Erythroblast (primary cell): ENCODE data around the gene SLC22A23.

Experiments used
- GATA1 ChIP-seq: IDR thresholded peaks from 2 replicates; pipeline ENCODE4 v1.6.1; 2011; ENCODE audit warnings: low read depth, mild to moderate bottlenecking, control low read depth, low read length, moderate library complexity
- POLR2A ChIP-seq: IDR thresholded peaks from 2 replicates; pipeline ENCODE4 v1.6.1; 2011; ENCODE audit warnings: mild to moderate bottlenecking, low read length

DNA sequence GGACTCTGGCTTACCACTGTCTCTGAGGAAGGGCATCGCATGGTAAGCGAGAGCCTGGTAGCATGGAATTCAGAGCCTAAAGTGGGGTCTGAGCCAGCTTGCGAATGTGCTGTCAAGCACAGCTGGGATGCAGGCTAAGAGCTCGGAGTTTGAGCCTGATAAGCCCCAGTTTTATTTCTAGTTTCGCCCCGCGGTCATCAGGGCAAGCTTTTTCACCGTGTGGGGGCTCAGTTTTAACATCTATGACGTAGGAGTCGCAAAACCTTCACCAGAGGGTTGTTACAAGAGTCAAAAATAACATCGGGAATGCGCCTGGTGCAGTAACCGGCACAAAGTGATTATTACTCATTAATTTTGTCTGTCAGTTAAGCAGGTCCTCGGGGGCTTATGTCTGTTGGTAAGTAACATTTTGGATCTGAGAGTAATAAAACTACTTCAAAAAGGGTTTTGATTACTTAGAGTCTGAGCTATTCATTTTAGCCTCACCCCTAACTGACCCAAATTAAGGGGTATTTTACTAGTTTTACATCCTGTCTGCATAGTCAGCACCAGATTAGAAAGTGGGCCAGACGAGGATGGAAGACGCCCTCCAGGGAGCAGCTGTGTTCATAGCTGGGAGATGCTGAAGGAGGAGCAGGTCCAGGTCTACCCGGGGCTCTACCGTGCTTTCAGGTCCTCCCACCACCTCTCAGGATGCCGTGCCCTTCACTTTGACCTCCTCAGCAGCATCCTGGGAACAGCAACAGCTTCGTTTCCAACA is 29.7 kb downstream of the SLC22A23 start:
- no peak for TF ChIP-seq POLR2A
- no peak for TF ChIP-seq GATA1
